Heart left ventricle (tissue), 13 donors: Measurements from ENCODE around the gene NOXA1.

ENCODE experiments used
- POLR2A ChIP-seq, 2 donors: fragments of 450-650 bp; IDR thresholded peaks; one replicate each; pipeline ENCODE4 v1.6.1; 2017; ENCODE audit warnings: antibody characterized with exemption in 2 of 2, mild to moderate bottlenecking in 2 of 2, moderate library complexity in 2 of 2
- TF ChIP-seq, protein P1 (sequence below), 12 donors: fragments of 200-600 bp; sonication (generic) in 4 of 12; IDR thresholded peaks; one replicate each; pipeline versions ENCODE4 v1.5.0 to v1.8.0; 2018 to 2022; ENCODE audit warnings: antibody characterized with exemption in 12 of 12, mild to moderate bottlenecking in 5 of 12
- donor health status: ischemic (EF 13 %, LVEDD 7.1; RV severe dilation, severe dysfunction).
- donor health status: DM: no; HTN: yes; CAD: no.
- donor health status: DM: no; HTN: no; CAD: no.
- donor health status: ischemic (EF 25% LVEDD 6.9; RV normal size, moderate dysfunction).
- donor health status: ischemic (EF 25% LVEDD 5.7; RV mildly dilated, moderate dysfunction).
- donor health status: ischemic (EF 35%, LVEDD 5.7; RV mildly dilated, moderate dysfunction).
- donor health status: nonischemic (EF 11% LVEDD 7.7; RV severe dilation, severe dysfunction).
- donor health status: DM: yes; HTN: yes; CAD: no.
- donor health status: PGD.
- donor health status: ischemic (EF 29% LVEDD 5.4; RV normal size, mild dysfunction).
- donor health status: nonischemic (EF 23%, LVEDD 6.1; RV moderate dilation, normal function).

DNA sequence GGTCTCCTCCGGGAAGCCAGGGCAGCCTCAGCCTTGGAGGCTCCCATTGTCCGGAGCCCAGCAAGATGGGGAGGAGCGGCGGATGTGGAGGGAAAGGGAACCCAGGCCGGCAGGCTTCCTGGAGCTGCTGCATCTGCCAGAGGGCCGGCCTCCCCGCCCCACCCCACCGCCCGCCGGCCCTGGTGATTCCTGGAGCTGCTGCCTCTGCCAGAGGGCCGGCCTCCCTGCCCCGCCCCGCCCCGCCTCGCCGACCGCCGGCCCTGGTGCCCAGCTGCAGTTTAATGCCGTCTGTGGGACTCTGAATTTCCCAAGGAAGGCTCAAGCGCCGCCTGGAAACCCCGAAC lies 31.8 kb upstream of the NOXA1 start:
- TF ChIP-seq, protein P1, sequence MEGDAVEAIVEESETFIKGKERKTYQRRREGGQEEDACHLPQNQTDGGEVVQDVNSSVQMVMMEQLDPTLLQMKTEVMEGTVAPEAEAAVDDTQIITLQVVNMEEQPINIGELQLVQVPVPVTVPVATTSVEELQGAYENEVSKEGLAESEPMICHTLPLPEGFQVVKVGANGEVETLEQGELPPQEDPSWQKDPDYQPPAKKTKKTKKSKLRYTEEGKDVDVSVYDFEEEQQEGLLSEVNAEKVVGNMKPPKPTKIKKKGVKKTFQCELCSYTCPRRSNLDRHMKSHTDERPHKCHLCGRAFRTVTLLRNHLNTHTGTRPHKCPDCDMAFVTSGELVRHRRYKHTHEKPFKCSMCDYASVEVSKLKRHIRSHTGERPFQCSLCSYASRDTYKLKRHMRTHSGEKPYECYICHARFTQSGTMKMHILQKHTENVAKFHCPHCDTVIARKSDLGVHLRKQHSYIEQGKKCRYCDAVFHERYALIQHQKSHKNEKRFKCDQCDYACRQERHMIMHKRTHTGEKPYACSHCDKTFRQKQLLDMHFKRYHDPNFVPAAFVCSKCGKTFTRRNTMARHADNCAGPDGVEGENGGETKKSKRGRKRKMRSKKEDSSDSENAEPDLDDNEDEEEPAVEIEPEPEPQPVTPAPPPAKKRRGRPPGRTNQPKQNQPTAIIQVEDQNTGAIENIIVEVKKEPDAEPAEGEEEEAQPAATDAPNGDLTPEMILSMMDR (IDR thresholded peaks at IDR 0.05): no peak
- TF ChIP-seq POLR2A (IDR thresholded peaks at IDR 0.05): no peak
